GM12864 (cell line): Measurements from ENCODE around the gene SUGCT.

ENCODE experiments used
- DNase-seq: peaks from one replicate; pipeline ENCODE4 v3.0.0-alpha.2; 2011; ENCODE audit warnings: low read depth
- H3K4me3 ChIP-seq: 2 replicates; pipeline ENCODE4 v1.5.1; 2011; ENCODE audit warnings: mild to moderate bottlenecking, low read depth, low read length, control low read depth
- CTCF ChIP-seq: IDR thresholded peaks from 2 replicates; pipeline ENCODE4 v1.5.1; 2011; ENCODE audit warnings: low read depth, mild to moderate bottlenecking, moderate library complexity, low read length, control low read depth, inconsistent platforms; ENCODE audit errors: missing control alignments

The SUGCT gene

GRCh38 chr7:40221836-40222235, 87.0 kb downstream of the SUGCT start:
- TF ChIP-seq CTCF: no peak
- DNase-seq: no peak
- no peak overlapping the region for H3K4me3 ChIP-seq

- no peak overlapping the region for H3K4me3 ChIP-seq
- no peak for TF ChIP-seq CTCF
- no peak for DNase-seq
Measured at GRCh38 chr7:40223451-40224127, 88.8 kb downstream of the SUGCT start.

GRCh38 chr7:40230101-40230500, 95.3 kb downstream of the SUGCT start:
- no peak overlapping the region for H3K4me3 ChIP-seq
- DNase-seq: no peak
- no peak for TF ChIP-seq CTCF

GRCh38 chr7:40231796-40232195, 97.0 kb downstream of the SUGCT start:
- no peak for DNase-seq
- H3K4me3 ChIP-seq: no peak overlapping the region
- no peak for TF ChIP-seq CTCF

GRCh38 chr7:40232242-40232893, 97.6 kb downstream of the SUGCT start:
- H3K4me3 ChIP-seq: no peak overlapping the region
- peak; percentile 21 for DNase-seq
- peak; percentile 51 for TF ChIP-seq CTCF

- DNase-seq: no peak
- no peak overlapping the region for H3K4me3 ChIP-seq
- no peak for TF ChIP-seq CTCF
Measured at GRCh38 chr7:40234046-40234445, 99.2 kb downstream of the SUGCT start.

GRCh38 chr7:40234666-40235065, 99.9 kb downstream of the SUGCT start:
- no peak for DNase-seq
- TF ChIP-seq CTCF: no peak
- no peak overlapping the region for H3K4me3 ChIP-seq
